ENCODE results near the gene SLC23A2.

SLC23A2 gene

GRCh38 chr20:4833074-4833728 is 168.1 kb downstream of the SLC23A2 start:
- FAIRE-seq (no peak), DNase-seq (ENCODE audit: extremely low spot score, insufficient read length, low read depth) (no peak)

- no peak for FAIRE-seq
- DNase-seq (ENCODE audit: extremely low spot score, insufficient read length, low read depth), result no peak
Observed at GRCh38 chr20:4832469-4832868, 168.8 kb downstream of the SLC23A2 start.

DNA sequence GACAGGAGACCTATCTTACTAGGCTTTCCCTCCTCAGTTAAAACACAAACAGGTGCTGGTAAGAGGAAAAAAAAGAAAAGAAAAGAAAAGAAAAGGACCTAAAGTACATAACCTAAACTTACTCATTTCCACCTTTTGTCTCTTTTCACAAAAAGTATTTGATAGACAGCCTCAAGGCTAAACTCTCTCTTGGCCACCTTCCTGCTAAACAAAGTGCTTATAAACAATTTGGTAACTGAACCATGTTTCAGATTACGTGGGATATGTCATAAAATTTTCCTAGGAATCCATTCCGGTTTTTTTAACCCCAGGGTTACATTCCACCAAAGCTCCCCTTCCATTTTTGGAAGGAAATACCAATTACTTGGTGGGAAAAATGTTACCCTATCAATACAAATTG is 170.6 kb downstream of the SLC23A2 start:
- no peak for FAIRE-seq

DNA sequence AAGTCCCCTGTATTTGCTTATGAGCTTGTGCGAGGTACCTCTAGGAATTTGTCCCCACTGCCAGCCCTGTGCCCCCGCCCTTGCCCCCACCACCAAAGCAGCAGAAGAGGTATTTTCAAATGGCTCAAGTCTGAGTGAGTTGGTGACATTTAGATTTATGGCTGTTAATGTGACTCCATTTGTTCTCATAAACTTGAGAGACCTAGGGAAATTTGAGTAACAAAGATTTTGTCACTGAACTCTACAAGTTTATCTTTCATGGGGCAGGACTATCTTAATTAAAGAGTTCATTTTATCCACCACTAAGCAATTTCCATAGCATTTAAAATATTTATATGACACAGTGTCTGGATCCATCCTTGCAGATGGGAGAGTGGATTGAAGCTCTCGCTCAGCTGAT is 171.1 kb downstream of the SLC23A2 start:
- FAIRE-seq (no peak), DNase-seq (ENCODE audit: extremely low spot score, insufficient read length, low read depth) (no peak)

More for the DNA sequence above, 170.6 kb downstream of the SLC23A2 start:
- no peak for DNase-seq (ENCODE audit: extremely low spot score, insufficient read length, low read depth)

DNA sequence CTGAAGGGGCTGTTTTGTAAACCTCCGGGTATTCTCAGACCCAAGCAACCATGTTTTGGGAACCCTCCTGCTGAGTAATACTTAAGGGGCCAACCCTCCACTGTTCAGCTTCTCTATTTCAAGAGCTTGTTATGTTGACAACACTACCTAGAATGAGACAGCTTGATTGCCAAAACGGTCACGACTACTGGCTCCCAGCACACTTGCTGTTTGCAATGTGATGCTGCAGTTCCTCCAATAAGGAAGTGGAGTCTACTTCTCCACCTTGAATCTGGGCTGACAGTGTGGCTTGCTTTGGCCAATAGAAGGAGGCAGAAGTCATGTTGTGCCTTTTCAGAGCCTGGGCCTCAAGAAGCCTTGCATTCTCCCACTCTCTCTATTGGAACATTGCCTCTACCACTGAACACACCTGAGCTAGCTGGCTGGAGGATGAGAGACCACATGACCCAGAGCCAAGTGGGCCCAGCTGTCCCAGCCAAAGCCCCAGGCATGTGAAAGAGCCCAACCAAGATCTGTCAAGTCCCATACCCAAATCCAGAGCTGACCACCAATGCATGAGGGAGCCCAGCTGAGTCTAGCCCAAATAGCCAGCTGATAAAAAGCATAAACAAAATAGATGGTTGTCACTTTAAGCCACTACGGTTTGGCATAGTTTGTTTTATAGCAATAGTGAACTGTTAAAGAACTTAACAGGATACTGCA is 171.6 kb downstream of the SLC23A2 start:
- FAIRE-seq (no peak), DNase-seq (ENCODE audit: extremely low spot score, insufficient read length, low read depth) (no peak)

GRCh38 chr20:4828830-4829513 is 172.3 kb downstream of the SLC23A2 start:
- DNase-seq (ENCODE audit: extremely low spot score, insufficient read length, low read depth), result no peak
- no peak for FAIRE-seq

DNA sequence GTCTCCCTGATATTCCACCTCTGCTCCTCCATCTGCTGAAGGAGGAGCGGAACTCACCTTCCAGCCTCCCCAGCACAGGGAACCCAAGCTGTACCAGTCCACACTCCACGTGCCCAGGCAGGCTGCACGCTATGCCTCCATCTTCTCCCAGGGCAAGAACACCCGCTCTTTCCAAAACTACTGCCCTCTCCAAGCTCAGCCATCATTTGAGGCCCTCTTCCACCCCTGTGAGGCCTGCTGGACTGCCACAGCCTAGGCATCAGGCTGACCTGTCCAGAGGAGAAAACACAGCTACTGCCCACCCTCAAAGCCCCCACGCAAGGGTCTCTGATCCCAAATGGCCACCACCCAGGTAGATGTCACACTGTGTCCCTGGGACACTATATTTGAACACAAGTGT is 179.7 kb downstream of the SLC23A2 start:
- DNase-seq (ENCODE audit: extremely low spot score, insufficient read length, low read depth) (no peak), FAIRE-seq (no peak)

DNA sequence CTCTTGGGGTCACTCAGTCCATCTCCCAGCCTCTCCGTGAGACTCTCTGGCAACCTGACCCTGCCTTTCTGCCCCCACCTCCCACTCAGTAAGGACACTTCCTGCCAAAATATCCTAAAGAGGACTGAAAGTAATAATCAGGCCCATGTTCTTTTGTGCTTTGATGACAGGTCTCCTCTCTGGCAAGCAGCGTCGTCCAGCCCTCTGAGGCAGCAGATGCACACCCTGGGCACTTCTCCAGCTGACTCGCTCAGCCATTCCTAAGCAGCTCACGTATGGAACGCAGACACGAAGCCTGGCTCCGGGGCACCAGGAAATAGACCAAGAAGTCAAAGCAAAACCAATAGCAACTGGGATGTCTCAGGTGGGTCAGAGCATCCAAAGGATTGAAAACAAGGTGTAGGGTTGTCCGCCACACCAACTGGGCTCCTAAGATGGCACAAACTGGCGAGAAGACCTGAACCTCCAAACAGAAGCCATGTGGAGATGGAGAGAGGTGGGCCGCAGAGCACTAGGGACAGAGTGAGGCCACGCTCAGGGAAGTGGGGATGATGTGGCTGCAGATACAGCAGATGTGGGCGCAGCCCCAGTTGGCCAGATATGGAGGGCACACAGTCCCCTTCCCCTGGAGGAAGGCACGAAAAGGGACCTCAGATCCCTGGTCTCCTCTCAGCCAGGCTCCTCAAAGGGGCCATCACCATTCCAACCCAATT is 180.3 kb downstream of the SLC23A2 start:
- FAIRE-seq (no peak), DNase-seq (ENCODE audit: extremely low spot score, insufficient read length, low read depth) (no peak)

DNA sequence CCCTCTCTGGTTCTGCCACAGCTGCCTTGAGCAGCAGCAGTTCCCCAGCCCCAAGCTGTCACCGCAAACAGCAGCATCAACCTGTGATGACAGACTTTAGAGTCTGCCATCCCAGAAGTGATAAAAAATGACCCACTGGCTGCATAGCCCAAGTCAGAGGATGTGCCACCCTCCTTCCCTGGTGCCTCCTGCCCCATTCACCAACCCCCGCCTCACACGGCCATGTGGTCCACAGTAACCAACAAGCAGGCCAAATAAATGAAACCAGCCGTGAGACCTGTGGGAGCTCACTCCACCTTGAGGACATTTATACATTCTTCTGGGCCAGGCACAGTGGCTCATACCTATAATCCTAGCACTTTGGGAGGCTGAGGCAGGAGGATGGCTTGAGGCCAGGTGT is 181.4 kb downstream of the SLC23A2 start:
- DNase-seq (ENCODE audit: extremely low spot score, insufficient read length, low read depth) (no peak), FAIRE-seq (no peak)

DNA sequence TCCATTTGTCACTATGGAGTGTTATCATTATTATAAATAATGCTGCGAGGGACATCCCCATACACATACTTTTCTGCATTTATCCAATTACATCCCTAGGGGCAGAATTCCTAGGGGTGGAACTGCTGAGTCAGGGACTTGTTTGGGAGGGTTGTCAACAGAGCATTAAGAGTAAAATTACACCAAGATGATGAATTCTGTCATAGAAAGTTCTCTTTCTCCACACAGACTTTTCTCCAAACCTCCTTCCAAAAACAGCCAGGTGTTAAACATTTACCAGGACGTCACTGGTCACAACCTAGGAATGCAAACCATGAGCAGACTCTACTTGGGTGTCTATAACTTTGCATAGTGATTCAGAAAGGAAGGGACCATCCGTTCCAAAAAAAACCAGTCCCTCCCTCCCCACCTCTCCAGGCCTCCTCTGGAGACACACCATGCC is 184.1 kb downstream of the SLC23A2 start:
- no peak for DNase-seq (ENCODE audit: extremely low spot score, insufficient read length, low read depth)
- FAIRE-seq, result peak; percentile 36

GRCh38 chr20:4815628-4816027 is 185.7 kb downstream of the SLC23A2 start:
- peak; percentile 41 for FAIRE-seq
- DNase-seq (ENCODE audit: extremely low spot score, insufficient read length, low read depth), result no peak

- DNase-seq (ENCODE audit: extremely low spot score, insufficient read length, low read depth), result no peak
Observed at GRCh38 chr20:4814696-4815252, 186.5 kb downstream of the SLC23A2 start.

GRCh38 chr20:4813863-4814695 is 187.2 kb downstream of the SLC23A2 start:
- FAIRE-seq, result peak; percentile 99
- DNase-seq (ENCODE audit: extremely low spot score, insufficient read length, low read depth), result peak; percentile 54

More at GRCh38 chr20:4814696-4815252, 186.5 kb downstream of the SLC23A2 start:
- FAIRE-seq, result no peak

DNA sequence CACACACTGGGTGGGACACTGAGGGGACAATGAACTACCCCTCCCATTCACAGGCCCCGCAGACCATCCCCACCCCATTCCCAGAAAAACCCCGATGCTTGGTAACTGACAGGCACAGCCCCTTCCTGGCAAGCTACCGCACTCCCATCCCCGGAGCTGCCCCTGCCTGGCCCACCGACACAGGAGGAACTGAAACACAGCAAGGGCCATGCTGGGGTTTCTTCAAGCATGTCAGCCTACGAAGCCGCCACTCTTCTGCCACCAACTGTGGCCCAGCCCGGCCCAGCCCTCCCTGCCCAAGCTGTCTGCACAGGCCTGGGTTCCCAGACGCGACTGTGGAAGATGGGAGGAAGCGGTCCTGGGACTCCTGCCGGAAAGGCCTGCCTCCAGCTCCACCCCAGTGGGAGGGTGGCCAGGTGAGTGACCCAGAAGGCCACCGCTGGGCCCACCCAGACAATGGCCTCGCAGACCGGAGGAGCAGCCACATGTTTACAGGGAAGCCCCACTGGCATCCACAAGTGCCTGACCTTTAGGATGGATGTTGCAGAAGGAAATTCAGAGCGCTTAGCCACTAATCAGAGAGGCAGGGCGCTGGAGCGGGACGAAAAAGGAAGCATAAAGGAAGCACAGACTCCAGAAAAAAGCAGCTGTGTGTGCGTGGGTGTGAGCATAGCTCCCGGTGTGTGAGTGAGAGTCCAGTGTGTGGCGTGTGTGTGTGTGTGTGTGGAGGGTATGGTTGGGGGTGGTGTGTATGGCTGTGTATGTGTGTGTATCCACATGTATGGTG is 188.0 kb downstream of the SLC23A2 start:
- FAIRE-seq, result no peak

DNA sequence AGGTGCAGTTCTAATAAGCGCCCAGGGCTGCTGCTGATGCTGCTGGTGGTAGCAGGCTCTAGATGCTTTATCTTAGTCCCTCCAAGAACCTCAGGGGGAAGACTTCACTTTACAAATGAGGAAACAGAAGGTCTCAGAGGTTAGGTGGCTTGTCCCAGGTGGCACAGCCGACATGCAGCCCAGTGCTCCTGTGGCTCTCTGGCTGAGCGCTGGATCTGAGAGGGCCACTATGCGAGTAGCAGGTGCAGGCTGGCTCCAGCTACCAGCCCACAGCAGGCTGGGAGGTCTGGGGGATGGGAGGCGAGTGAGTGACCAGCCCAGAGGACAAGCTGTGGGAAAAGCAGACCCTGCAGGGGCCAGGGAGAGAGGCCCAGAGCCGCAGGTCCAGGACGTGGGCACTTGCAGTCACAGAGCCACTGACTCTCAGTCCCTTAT is 188.7 kb downstream of the SLC23A2 start:
- DNase-seq (ENCODE audit: extremely low spot score, insufficient read length, low read depth) (no peak), FAIRE-seq (no peak)

More for the DNA sequence above, 188.0 kb downstream of the SLC23A2 start:
- DNase-seq (ENCODE audit: extremely low spot score, insufficient read length, low read depth), result no peak

GRCh38 chr20:4812216-4812615 is 189.1 kb downstream of the SLC23A2 start:
- no peak for DNase-seq (ENCODE audit: extremely low spot score, insufficient read length, low read depth)
- FAIRE-seq, result no peak

GRCh38 chr20:4811661-4812181 is 189.6 kb downstream of the SLC23A2 start:
- DNase-seq (ENCODE audit: extremely low spot score, insufficient read length, low read depth) (no peak), FAIRE-seq (no peak)

DNA sequence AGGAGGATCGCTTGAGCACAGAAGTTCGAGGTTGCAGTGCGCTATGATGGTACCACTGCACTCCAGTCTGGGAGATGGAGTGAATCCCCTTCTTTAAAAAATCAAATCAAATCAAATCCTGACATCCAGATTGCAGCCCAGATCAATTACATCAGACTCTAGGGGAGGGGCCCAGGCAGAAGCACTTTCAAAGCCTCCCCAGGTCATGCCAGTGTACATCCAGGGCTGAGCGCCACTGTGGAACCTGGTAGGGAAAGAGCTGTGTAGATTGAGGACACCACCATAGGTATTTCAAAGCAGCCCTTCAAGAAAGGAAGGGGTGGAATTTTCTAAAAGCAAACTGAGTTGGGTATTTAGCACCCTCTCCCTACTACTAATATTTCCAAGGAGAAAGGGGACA is 190.1 kb downstream of the SLC23A2 start:
- FAIRE-seq, result no peak
- no peak for DNase-seq (ENCODE audit: extremely low spot score, insufficient read length, low read depth)

Data from GM18507 (cell line).